Loucy (cell line): ENCODE results near the gene KRT80.

ENCODE experiments used
- H2AFZ ChIP-seq: fragments of 200-600 bp; sonication (generic); 2 replicates; pipeline ENCODE4 v1.6.0; 2016; ENCODE audit warnings: antibody characterized with exemption, mild to moderate bottlenecking, low read length, moderate library complexity
- H3F3A ChIP-seq: fragments of 200-600 bp; 2 replicates; pipeline ENCODE4 v1.6.0; 2016; ENCODE audit warnings: antibody characterized with exemption, low read depth, mild to moderate bottlenecking
- H3K27me3 ChIP-seq: fragments of 200-600 bp; sonication (generic); 2 replicates; pipeline ENCODE4 v1.6.1; 2014; ENCODE audit warnings: low read length, mild to moderate bottlenecking; ENCODE audit not compliant: insufficient read depth, poor library complexity, severe bottlenecking
- H3K36me3 ChIP-seq: fragments of 200-600 bp; sonication (generic); 2 replicates; pipeline ENCODE4 v1.6.1; 2016; ENCODE audit warnings: low read length; ENCODE audit not compliant: insufficient read depth
- H3K4me1 ChIP-seq: fragments of 200-600 bp; sonication (generic); 2 replicates; pipeline ENCODE4 v1.5.1; 2014; ENCODE audit warnings: low read length, mild to moderate bottlenecking; ENCODE audit not compliant: insufficient read depth, poor library complexity, severe bottlenecking
- H3K4me2 ChIP-seq: fragments of 200-600 bp; sonication (generic); 2 replicates; pipeline ENCODE4 v1.6.0; 2014; ENCODE audit warnings: antibody characterized with exemption, low read length, low read depth, mild to moderate bottlenecking; ENCODE audit not compliant: poor library complexity, severe bottlenecking
- H3K4me3 ChIP-seq: fragments of 200-600 bp; sonication (generic); 2 replicates; pipeline ENCODE4 v1.5.1; 2014; ENCODE audit warnings: low read length, mild to moderate bottlenecking, mixed read lengths; ENCODE audit not compliant: poor library complexity, severe bottlenecking
- H3K79me2 ChIP-seq: fragments of 200-600 bp; sonication (generic); 2 replicates; pipeline ENCODE4 v1.6.1; 2014; ENCODE audit warnings: low read length; ENCODE audit not compliant: insufficient read depth
- H3K9ac ChIP-seq: fragments of 200-600 bp; sonication (generic); 2 replicates; pipeline ENCODE4 v1.6.0; 2014; ENCODE audit warnings: mild to moderate bottlenecking, low read depth, low read length, moderate library complexity; ENCODE audit not compliant: poor library complexity, severe bottlenecking
- H3K9me2 ChIP-seq: fragments of 200-600 bp; sonication (generic); replicated peaks from 2 replicates; pipeline ENCODE4 v1.6.1; 2016; ENCODE audit warnings: low read depth, low read length, mixed read lengths
- H3K9me3 ChIP-seq: fragments of 200-600 bp; sonication (generic); 2 replicates; pipeline ENCODE4 v1.6.1; 2014; ENCODE audit warnings: mild to moderate bottlenecking, antibody characterized with exemption, low read length, low read depth; ENCODE audit not compliant: insufficient read depth
- H4K20me1 ChIP-seq: fragments of 200-600 bp; sonication (generic); 2 replicates; pipeline ENCODE4 v1.6.0; 2014; ENCODE audit warnings: antibody characterized with exemption, low read length, mild to moderate bottlenecking; ENCODE audit not compliant: insufficient read depth, poor library complexity, severe bottlenecking
- CTCF ChIP-seq: fragments of 200-600 bp; sonication (generic); conservative IDR thresholded peaks from 2 replicates; pipeline ENCODE4 v1.5.1; 2014; ENCODE audit warnings: mild to moderate bottlenecking, antibody characterized with exemption, low read length
- EZH2phosphoT487 ChIP-seq: fragments of 200-600 bp; IDR thresholded peaks from 2 replicates; pipeline ENCODE4 v1.6.1; 2018; ENCODE audit warnings: antibody characterized with exemption, mild to moderate bottlenecking, moderate library complexity, borderline replicate concordance

Gene KRT80

DNA sequence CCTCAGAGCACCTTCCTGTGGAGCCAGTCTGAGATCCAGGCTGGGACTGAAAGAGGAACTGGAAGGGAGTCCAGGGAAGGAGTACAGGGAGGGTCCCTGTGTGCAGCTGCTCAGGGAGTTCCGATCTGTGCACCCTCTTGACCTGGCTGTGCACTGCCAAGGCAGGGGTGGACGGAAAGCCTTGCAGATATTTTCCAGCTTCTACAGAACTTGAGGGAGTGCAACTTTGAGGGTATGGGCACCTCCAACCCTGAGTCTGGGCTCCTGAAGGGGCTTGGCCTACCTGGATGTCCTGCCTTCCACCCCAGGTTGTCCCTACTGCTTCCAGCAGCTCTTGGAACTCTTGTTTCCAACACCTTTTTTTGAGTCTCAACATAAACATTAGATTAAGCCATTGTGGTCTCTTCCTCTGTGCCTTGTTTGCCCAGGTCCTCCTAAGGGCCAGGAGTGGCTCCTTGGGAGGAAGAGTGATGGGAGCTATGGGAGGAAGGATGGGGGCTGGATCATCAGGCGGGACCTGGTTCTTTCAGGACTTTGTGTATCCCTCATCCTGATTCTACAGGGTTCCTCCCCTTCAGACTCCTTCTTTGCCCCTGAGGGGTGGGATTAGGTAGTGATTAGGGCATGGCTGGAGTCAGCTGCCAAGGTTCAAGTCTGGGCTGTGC is 44.7 kb upstream of the KRT80 start:
- no peaks in the 10 kb centered on the region for H3K27me3 ChIP-seq
- no peak overlapping the region for H3K4me3 ChIP-seq
- H3K4me2 ChIP-seq, result no peak overlapping the region
- H3K9me2 ChIP-seq, result no peaks in the 10 kb centered on the region
- H3K36me3 ChIP-seq, result no peaks in the 10 kb centered on the region
- no peaks in the 10 kb centered on the region for H3F3A ChIP-seq
- TF ChIP-seq EZH2phosphoT487 (no peak), CTCF (no peak)
- no peaks in the 10 kb centered on the region for H3K4me1 ChIP-seq
- no peak overlapping the region for H2AFZ ChIP-seq
- H4K20me1 ChIP-seq, result no peaks in the 10 kb centered on the region
- H3K9me3 ChIP-seq, result no peaks in the 10 kb centered on the region
- H3K9ac ChIP-seq, result no peak overlapping the region
- H3K79me2 ChIP-seq, result no peaks in the 10 kb centered on the region

GRCh38 chr12:52235822-52236361 is 44.1 kb upstream of the KRT80 start:
- Histone ChIP-seq H3K9me3 (no peaks in the 10 kb centered on the region), H3K9me2 (no peaks in the 10 kb centered on the region), H3K36me3 (no peaks in the 10 kb centered on the region), H3F3A (no peaks in the 10 kb centered on the region), H3K27me3 (no peaks in the 10 kb centered on the region), H4K20me1 (no peaks in the 10 kb centered on the region), H3K79me2 (no peaks in the 10 kb centered on the region), H2AFZ (no peak overlapping the region), H3K4me3 (no peak overlapping the region), H3K4me2 (no peak overlapping the region), H3K4me1 (no peaks in the 10 kb centered on the region), H3K9ac (no peak overlapping the region)
- TF ChIP-seq EZH2phosphoT487, result no peak
- TF ChIP-seq CTCF, result no peak

DNA sequence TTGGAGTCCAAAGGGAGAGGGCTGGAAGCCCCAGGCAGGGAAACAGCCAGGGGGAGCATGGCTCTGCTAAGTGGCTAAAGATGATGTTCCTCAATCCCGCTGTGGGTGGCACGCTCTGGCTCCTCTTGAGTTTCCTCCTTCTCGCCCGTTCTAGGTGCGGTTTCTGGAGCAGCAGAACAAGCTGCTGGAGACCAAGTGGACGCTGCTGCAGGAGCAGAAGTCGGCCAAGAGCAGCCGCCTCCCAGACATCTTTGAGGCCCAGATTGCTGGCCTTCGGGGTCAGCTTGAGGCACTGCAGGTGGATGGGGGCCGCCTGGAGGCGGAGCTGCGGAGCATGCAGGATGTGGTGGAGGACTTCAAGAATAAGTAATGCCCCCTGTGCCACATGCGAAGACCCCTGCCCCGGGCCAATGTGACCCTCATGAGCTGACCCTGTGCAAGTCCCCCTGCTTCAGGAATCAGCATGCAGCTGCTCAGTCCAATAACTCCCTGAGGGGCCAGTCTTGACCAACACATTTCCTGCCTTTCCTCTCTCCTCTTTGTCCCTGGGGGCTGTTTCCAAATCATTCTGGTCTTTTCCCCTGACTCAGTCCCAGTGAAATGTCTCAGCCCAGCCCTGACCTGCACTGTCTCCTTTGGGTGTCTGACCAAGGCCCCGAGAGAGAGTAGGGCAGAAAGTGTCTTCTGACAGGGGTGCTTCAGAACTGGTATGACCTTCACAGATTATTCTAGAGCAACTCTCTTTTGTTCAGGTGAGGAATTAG is 43.4 kb upstream of the KRT80 start:
- no peaks in the 10 kb centered on the region for H3K9me2 ChIP-seq
- no peak overlapping the region for H3K4me2 ChIP-seq
- H3K9ac ChIP-seq, result no peak overlapping the region
- no peak for TF ChIP-seq EZH2phosphoT487
- TF ChIP-seq CTCF, result no peak
- H3K79me2 ChIP-seq, result no peaks in the 10 kb centered on the region
- H3K4me1 ChIP-seq, result no peaks in the 10 kb centered on the region
- no peaks in the 10 kb centered on the region for H3K27me3 ChIP-seq
- H3K4me3 ChIP-seq, result no peak overlapping the region
- H3F3A ChIP-seq, result no peaks in the 10 kb centered on the region
- no peaks in the 10 kb centered on the region for H3K36me3 ChIP-seq
- no peak overlapping the region for H2AFZ ChIP-seq
- no peaks in the 10 kb centered on the region for H4K20me1 ChIP-seq
- H3K9me3 ChIP-seq, result no peaks in the 10 kb centered on the region
